Erythroblast (primary cell): ENCODE results near the gene SORT1.

Source experiments
- GATA1 ChIP-seq: IDR thresholded peaks from 2 replicates; pipeline ENCODE4 v1.6.1; 2011; ENCODE audit warnings: low read depth, mild to moderate bottlenecking, control low read depth, low read length, moderate library complexity
- POLR2A ChIP-seq: IDR thresholded peaks from 2 replicates; pipeline ENCODE4 v1.6.1; 2011; ENCODE audit warnings: mild to moderate bottlenecking, low read length

GRCh38 chr1:109434484-109434883 lies 36.8 kb upstream of the SORT1 start:
- TF ChIP-seq POLR2A (no peak), GATA1 (no peak)
